HG03460 (cell line): ENCODE data around the gene GLRA3.

Experiments
- ATAC-seq: cut with Tn5 transposase; IDR thresholded peaks from one replicate; pipeline ENCODE4 v1.9.1; 2021; ENCODE audit not compliant: unreplicated experiment

Gene GLRA3

GRCh38 chr4:174604198-174604597 lies 224.8 kb downstream of the GLRA3 start:
- ATAC-seq = no peak

- no peak for ATAC-seq
These were observed 228.7 kb downstream of the GLRA3 start for GRCh38 chr4:174600391-174600790.

GRCh38 chr4:174598800-174599199 lies 230.2 kb downstream of the GLRA3 start:
- no peak for ATAC-seq

- no peak for ATAC-seq
These were observed 232.5 kb downstream of the GLRA3 start for GRCh38 chr4:174596513-174596912.

- ATAC-seq = no peak
These were observed 233.7 kb downstream of the GLRA3 start for GRCh38 chr4:174595141-174595929.

- ATAC-seq = no peak
These were observed 235.3 kb downstream of the GLRA3 start for GRCh38 chr4:174593701-174594100.

GRCh38 chr4:174592985-174593335 lies 236.1 kb downstream of the GLRA3 start:
- no peak for ATAC-seq

GRCh38 chr4:174592256-174592984 lies 236.6 kb downstream of the GLRA3 start:
- no peak for ATAC-seq

GRCh38 chr4:174591243-174592021 lies 237.6 kb downstream of the GLRA3 start:
- ATAC-seq = peak; percentile 95

- no peak for ATAC-seq
These were observed 238.7 kb downstream of the GLRA3 start for GRCh38 chr4:174590336-174590735.
